GM06990 (cell line): ENCODE data around the gene RAB27A.
"Not testable (repeated sequence)": the region's sequence is repeated elsewhere in the genome, so short reads cannot be mapped to it uniquely, and the experiment has no call there.

Source experiments
- DNase-seq: peaks from one replicate; pipeline ENCODE4 v3.0.0-alpha.2; 2011; ENCODE audit not compliant: insufficient read length; ENCODE audit errors: extremely low read depth
- H3K27me3 ChIP-seq: replicated peaks from 2 replicates; pipeline ENCODE4 v1.6.0; 2011; ENCODE audit warnings: low read length; ENCODE audit not compliant: control insufficient read depth, insufficient read depth
- H3K36me3 ChIP-seq: 2 replicates; pipeline ENCODE4 v1.5.1; 2011; ENCODE audit warnings: low read length; ENCODE audit not compliant: control insufficient read depth, insufficient read depth
- H3K4me3 ChIP-seq: replicated peaks from 2 replicates; pipeline ENCODE4 v1.5.1; 2011; ENCODE audit warnings: low read depth, mild to moderate bottlenecking, control low read depth, low read length
- CTCF ChIP-seq: IDR thresholded peaks from 2 replicates; pipeline ENCODE4 v1.5.1; 2011; ENCODE audit warnings: low read length, control low read depth, mild to moderate bottlenecking, inconsistent platforms; ENCODE audit not compliant: insufficient read depth, poor library complexity, severe bottlenecking

RAB27A gene

GRCh38 chr15:55283379-55284147 lies 6.0 kb downstream of the RAB27A start:
- no peak for DNase-seq
- no peak for TF ChIP-seq CTCF
- Histone ChIP-seq H3K27me3 (no peaks in the 10 kb centered on the region), H3K4me3 (no peak overlapping the region), H3K36me3 (no peaks in the 10 kb centered on the region)

GRCh38 chr15:55282284-55282833 lies 7.3 kb downstream of the RAB27A start:
- no peak overlapping the region for H3K4me3 ChIP-seq
- TF ChIP-seq CTCF: no peak

GRCh38 chr15:55281517-55282228 lies 7.9 kb downstream of the RAB27A start:
- DNase-seq: no peak
- no peak for TF ChIP-seq CTCF
- H3K27me3 ChIP-seq: no peaks in the 10 kb centered on the region
- H3K36me3 ChIP-seq: no peaks in the 10 kb centered on the region
- H3K4me3 ChIP-seq: no peak overlapping the region

More at GRCh38 chr15:55282284-55282833, 7.3 kb downstream of the RAB27A start:
- Histone ChIP-seq H3K27me3 (no peaks in the 10 kb centered on the region), H3K36me3 (no peaks in the 10 kb centered on the region)
- DNase-seq: no peak

- not testable (repeated sequence) for H3K27me3 ChIP-seq, H3K4me3 ChIP-seq, DNase-seq, H3K36me3 ChIP-seq
Observed at GRCh38 chr15:55280589-55280988, 9.0 kb downstream of the RAB27A start.

- no peak for TF ChIP-seq CTCF
- Histone ChIP-seq H3K36me3 (no peaks in the 10 kb centered on the region), H3K4me3 (no peak overlapping the region), H3K27me3 (no peaks in the 10 kb centered on the region)
- DNase-seq: peak; percentile 78
Observed at GRCh38 chr15:55279746-55280351, 9.8 kb downstream of the RAB27A start.
